Measurements from ENCODE around the gene MPDU1.
A peak's percentile ranks its signal among the peaks of the same experiment; 100 is the strongest.
"Not testable (repeated sequence)": the region's sequence is repeated elsewhere in the genome, so short reads cannot be mapped to it uniquely, and the experiment has no call there.

MPDU1 gene

DNA sequence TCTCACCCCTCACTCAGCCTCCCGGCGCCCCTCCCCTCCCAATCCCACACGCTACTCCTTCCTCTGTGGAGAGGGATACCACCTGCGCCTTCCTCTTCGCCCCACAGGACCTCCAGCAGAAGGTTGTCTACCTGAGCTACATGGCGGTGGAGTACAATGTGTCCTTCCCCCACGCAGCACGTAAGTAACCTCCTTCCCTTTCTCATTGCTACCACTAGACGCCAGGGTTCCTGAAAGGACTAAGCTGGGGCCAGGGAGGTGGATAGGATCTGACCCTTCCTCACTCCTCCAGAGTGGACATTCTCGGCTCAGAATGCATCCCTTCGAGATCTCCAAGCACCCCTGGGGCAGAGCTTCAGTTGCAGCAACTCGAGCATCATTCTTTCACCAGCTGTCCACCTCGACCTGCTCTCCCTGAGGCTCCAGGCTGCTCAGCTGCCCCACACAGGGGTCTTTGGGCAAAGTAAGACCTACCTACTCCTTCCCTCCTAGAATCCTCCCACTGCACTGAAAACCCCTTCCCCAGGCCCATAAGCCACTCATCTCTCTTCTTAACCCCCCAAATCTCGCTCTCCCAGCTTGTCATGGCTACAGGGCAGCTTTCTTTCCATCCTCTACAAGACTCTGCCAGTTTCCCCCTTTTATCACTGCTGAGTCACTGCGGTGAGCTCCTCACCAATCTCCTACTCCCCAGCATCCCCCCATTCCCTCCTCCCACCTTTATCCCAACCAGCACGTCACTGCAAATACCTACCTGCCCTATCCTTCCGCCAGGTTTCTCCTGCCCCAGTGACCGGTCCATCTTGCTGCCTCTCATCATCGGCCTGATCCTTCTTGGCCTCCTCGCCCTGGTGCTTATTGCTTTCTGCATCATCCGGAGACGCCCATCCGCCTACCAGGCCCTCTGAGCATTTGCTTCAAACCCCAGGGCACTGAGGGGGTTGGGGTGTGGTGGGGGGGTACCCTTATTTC, 2.8 kb upstream of the MPDU1 start:
- no peak for DNase-seq

DNA sequence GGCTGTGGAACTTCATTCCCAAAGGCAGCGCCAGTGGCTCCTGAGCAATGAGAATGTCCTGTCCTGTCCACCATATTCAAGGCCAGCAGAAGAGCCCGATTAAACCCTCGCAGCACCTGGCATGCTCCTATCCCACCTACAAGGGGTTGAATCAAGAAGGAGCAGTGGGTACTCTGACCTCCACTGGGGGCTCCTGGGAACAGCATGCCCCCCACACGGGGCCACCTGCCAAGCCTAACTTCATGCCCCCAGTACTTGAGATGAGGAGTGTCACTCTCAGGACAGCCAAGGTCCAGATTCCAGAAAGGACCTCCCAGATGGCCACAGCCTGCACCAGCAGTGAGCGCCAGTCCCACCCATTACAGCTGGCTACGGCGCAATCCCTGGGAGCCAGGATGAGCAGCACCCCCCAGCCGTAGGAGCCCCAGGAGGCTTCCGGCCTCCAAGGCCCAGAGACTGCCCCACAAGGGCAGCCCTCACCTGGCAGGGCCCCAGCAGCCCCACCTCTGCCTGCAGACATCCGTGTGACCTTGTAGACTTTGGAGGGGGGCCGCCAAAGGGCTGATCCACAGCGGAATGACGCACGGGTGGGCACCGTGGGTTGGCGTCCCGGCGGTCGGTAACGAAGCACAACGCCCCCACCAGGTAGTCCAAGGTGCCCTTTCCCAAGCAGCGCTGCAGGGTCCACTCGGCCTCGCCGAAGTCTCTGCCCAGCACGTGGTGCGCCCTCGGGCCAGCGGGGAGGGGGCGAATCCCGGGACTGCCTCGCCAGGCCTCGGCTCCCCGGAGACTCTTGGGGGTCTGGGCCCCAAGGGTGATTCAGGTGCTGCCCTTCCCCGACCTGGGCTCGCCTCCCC, 1.0 kb upstream of the MPDU1 start:
- no peak for DNase-seq

DNA sequence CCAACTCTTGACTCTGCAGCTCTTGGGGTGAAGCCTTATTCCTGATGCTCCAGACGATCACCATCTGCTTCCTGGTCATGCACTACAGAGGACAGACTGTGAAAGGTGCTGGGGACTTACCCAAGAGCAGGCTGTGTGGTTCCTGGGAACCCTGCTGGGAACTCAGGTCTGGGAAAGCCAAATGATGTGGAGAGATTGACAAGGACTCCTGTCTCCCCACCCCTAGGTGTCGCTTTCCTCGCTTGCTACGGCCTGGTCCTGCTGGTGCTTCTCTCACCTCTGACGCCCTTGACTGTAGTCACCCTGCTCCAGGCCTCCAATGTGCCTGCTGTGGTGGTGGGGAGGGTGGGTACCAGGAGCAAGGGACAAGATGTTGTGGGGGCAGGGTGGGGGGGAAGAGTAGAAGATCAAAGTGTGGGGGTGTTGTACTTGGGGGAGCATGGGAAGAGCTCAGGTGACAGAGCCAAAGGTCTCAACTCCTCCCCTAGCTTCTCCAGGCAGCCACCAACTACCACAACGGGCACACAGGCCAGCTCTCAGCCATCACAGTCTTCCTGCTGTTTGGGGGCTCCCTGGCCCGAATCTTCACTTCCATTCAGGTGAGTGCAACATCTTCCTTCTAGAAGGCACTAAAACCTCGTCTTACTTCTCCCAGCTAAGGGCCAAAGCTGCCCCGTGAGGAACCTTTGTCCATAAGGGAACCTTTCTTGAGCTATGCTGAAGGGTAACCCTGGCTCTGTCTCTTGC, 3.2 kb downstream of the MPDU1 start:
- no peak for DNase-seq

DNA sequence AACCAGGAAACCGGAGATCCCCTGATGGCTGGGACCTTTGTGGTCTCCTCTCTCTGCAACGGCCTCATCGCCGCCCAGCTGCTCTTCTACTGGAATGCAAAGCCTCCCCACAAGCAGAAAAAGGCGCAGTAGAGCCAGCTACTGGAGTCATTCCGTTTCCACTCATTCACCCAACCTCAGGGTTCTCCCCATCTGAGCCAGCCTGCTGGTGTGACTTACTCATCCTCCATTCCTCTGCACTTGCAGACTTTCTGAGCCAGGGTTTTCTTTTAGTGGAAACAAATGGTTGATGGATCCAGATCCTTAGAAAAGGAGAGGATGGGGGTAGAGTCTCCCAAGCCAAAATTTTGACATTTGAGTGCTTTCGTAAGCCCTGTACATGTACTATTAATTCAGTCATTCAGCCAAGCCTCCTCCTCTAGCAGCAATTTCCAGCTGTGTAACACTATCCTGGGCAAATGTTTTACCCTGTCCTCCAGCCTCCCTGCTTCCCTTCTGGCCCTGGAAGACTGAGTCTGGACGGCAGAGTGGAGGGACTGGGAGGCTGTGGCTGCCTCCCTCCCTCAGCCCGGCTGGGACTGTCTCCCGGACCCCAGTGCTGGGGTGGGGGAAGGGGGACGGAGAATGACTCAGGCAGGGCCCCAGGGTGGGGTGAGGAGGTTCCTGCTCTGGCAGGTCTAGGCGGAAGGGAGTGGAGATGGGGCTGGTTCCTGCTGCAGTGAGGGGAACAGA, 3.9 kb downstream of the MPDU1 start:
- DNase-seq = no peak

DNA sequence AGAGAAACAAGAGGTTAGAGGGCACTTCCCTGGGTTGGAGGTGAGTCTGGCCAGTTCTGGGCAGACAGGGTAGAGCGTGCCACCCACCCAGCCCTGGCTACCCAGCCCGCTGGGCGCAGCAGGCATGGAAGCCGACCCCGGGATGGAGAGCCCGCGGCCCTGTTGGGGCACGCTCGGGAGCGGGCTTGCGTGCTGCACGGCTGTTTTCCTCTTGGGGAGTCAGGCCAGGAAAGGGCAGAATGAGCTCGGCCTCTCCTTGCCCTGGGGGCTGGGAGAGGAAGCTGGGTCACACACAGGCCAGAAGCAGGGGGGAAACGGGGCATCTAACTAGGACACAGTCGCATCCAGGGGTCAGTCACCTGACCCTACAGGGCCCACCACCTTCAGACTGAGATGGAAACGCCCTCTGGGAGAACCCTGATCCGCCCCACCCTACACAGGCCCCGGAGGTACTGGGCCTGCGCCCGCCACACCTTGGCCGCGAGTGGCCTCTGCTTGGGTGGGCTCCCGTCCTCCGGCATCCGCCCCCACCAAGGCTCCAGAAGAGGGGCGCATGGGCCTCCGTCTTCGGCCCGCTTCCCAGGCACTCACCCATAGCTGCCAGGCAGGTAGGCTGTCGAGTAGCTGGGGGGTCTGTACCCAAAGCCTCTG, 5.0 kb downstream of the MPDU1 start:
- no peak for DNase-seq

DNA sequence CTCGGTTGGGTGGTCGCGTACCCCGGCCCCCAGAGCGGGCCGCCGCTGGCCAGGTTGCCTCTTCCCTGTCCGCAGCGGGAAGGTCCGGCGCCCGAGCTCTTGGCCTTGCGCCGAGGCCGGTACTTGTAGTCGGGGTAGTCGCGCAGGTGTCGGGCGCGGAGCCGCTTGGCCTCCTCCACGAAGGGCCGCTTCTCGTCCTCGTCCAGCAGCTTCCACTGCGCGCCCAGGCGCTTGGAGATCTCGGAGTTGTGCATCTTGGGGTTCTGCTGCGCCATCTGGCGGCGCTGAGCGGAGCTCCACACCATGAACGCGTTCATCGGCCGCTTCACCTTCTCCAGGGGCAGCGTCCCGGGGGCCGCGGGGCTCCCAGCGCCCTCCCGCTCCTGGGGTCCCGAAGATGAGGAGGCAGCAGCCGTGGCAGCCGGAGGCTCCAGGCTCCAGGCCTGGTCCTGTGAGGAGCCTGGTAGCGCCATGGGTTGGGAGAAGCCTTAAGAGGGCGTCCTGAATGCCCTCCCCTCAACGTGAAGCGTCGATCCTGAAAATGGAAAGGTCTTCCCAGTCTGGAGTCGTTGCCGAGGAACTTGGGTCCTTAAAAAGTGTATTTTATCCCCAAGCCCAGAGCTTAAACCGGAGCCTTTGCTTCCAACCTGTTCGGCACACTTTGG, 5.7 kb downstream of the MPDU1 start:
- DNase-seq = peak; percentile 24 to 64 (median 58)

DNA sequence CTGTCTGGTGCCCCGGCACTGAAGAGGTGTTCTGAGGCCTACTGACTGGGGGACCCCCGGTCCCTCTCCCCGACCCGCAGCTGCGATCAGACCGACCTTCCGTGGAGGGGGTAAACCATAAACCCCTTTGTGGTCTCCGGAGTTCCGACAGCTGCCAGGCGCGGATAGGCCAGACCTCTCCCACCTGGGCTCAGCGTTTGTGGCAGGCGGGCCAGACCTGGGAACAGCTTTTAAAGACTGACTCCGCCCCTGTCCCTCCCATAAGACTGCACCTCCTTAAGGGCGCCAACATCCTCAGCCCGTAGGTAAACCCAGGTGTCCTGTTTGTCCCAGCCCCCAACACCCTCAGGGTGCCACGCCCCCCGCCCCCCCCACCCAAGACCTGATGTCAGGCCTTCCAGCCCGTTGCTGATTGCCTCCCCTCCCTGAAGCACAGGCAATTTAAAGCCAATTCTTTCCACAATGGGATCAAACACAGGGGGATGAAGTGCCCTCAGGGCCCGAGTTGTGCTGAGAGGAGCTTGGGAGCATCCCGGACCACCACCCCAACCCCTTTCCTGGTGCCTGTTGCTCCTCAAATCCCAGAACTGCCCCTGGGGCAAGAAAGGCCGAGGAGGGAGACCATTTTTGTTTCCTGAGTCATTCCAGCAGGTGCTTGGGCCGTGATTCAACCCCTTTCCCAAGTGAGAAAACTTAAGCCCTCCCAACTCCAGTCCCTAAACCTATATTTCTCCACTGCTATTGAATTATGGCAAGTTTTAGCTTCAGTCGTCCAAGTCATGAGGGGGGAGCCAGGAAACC, 6.4 kb downstream of the MPDU1 start, which contains the start of gene SOX15:
TSS of gene SOX15 (minus strand) at position 204 of the 801 bp plus-strand sequence. CDS start 418 bp downstream, outside the sequence.
- DNase-seq = no peak

DNA sequence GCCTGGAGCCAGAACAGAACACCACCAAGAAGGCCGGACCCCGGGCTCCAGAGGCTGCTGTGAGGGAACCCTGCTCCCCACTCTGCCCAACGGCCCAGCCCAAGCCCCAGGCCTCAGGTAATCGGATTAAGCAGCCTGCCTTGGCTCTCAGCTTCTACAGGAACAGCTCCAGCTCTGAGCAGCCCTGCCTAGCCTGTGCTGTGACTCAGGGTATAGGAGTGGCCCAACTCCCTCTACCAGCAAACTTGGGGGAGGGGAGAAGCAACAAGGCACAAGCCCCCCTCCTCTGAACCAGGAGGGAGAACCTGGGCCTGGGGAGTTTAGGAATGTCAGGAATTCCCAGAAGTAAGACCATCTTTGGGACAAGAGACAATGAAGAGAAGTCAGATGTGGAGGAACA, 7.1 kb downstream of the MPDU1 start:
- no peak for DNase-seq

DNA sequence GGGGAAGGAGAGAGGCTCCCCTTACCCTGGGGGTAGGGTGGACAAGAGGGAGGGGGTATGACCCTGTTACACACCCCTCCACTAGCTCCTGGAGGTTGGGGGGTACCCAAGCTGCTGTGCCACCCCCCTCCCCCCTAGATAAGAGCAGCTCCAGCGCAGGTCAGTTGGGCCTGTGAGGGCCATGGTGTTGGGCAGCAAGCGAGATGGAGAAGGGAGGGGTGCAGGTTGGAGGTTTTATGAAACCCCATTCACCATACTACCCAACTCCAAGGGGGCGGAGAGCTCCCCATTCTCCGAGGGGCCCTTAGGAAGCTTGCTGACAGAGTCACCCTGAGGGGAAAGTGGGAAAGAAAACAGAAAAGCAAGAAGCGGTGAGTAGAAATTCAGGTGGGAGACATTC, 7.9 kb downstream of the MPDU1 start:
- no peak for DNase-seq

DNA sequence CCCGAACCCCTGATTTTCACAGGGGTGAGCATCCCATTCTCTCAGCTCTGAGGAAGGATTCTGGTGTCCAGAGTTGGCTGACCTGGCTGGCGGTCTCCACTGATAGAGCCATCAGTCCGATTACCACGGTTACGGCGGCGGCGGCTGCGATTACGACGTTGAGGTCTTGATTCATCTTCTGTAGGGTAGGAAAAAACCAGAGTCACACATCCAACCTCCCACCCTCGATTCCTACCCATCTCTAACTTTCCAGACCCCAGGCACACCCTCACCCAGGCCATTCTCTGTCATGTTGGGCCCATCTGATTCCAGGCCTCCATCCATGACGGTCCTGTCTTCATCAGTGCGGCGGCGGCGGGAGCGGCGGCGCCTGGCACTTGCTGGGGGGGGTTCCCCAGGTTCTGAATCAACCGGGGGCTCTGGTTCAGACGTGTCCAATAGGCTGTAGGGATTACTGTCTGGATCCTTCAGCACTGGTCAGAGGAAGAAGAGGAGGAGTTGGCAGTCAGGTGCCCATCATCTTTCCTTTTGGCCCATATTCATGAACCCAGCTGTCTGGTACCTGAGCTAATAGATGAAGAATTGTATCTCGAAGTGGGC, 8.9 kb downstream of the MPDU1 start:
- no peak for DNase-seq

DNA sequence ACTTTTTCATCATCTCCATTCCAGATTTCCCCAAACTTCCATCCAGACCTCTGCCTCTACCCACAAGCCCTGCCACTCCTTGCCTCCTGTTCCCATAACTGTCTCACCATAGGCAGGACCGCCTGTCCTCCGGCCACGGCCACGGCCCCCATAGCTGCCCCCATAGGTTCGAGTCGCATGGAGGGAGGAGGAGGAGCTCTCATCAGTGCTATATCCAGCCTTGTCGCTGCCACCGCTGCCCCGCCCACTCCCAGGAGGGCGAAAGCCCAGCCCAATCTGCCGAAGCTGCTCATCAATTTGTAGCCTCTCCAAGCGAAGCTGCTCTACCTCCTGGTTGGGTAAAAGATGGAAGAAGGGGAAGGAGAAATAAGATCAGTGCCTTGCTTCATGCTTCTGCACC, 9.6 kb downstream of the MPDU1 start:
- no peak for DNase-seq

DNA sequence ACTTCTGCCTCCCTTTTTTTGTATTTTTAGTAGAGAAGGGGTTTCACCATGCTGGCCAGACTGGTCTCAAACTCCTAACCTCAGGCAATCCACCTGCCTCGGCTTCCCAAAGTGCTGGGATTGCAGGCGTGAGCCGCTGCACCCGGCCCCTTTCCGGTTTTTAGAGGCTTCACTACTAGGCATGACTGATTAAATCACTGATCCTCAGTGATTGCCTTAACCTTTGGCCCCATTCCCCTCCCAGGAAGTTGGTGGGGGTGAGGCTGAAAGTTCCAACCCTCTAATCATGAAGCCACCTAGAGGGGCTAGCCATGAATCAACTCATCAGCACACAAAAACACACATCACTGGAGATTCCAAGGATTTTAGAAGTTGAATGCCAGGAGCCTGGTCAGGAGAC, 13.9 kb downstream of the MPDU1 start:
- not testable (repeated sequence) for DNase-seq

DNA sequence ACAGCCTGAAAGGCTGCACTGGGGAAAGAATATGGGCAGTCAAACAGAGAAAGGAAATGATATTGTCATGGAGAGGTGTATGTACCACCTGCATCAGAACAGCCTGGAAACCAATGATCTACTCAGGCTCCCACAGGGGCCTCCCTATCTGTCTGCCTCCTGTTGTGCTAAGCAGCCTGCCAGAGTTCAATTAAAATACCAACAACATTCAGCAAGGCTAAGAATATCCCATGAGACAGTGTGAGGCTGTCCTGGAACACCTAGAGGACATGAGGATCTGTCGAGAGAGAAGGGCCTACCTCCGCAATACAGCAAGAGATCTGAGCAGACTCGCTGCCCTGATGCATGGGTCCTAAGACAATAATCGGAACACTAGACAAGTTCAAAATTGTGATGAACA, 22.6 kb downstream of the MPDU1 start:
- DNase-seq = no peak

DNA sequence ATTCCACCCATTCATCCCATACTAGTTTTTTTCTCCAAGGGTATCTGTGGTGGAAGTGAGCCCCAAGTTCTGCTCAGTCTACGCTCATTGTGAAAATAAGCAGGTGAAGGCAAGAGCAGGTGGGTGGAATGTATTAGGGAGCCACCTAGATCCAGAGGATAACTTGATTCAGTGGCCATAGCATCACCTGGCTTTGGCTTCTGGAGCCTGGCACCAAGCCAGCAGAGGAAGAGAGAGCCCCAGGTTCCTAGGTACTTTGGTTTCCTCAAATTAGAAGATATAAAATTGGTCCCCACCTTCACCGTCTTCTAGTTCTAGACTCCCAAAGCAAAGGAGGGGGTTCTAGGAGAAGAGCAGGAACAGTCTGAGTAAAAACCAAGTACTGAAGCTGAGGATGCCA, 27.0 kb downstream of the MPDU1 start:
- DNase-seq = no peak

DNA sequence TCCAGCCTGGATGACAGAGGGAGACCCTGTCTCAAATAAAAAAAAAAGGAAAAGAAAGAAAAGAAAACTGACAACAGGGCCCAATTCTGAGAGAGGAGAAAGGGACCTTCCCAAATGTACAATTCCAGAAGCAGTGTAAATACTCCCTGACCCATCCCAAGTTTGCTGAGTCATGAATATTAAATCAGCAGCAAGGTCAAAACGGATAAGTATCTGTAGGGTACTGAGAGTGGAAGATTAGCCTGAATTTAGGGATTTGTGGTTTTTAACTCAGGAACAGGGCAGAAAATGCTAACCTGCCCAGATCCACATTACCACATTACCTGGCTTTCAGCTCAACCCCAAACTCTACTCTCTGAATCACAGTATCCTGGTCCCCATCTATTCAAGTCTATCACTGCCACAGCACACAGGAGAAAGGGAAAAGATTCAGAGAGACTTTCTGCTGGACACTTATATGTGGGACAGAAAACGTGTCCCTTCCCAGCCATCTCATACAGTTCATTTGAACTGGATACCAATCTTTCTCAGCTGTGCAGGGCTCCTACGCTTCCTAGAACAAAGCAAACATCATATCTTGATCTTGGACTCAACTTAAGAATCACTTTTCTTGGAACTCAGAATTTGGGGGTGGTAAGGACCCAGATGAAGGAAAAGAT, 28.1 kb downstream of the MPDU1 start:
- no peak for DNase-seq

DNA sequence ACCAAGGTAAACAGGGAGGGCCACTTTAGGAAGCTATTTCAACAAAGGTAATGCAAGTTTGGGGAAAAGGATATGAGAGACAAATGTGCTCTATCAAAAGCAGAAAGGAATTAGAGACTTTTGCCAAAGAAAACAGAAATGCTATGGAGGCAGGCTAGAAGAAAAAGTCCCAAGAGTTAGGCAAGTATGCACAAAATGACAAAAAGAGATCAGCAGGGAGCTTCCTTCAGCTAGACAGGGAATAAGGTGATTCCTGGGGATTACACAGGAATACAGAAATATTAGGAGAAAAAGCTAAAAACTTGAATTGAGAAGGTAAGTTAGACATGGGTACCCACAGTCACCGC, 28.6 kb downstream of the MPDU1 start:
- DNase-seq = no peak

DNA sequence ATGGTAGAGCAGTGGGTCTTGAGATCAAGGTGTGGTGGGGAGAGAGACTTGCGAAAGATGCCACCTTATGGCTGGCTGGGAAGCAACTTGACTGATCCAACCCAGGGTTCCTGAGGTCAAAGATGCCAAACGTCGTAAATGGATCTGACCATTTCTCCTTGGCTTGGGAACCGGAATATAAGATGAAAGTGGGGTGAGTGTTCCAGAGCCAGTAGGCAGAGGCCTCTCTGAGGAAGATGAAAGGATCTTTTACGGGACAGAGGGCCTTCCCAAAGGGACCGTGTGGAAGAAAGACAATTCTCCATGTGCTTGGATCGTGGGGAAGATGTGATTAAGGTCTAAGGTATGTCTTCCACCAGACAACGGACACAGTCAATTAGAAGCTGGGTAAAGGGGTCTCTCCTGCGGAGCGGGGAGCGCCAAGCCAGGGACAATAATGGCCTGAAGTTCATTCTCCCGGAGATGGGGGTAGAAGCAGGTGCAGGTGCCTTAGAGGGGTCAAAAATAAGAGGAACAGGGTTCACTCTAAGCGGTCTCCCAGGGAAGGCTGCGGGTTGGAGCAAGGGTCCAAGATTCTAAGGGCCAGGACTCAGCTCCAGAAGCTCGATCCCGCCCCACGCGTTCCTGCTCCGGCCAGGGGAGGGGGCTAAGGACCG, 30.2 kb downstream of the MPDU1 start:
- peak in 1 of 6 experiments; percentile 32 for DNase-seq

DNA sequence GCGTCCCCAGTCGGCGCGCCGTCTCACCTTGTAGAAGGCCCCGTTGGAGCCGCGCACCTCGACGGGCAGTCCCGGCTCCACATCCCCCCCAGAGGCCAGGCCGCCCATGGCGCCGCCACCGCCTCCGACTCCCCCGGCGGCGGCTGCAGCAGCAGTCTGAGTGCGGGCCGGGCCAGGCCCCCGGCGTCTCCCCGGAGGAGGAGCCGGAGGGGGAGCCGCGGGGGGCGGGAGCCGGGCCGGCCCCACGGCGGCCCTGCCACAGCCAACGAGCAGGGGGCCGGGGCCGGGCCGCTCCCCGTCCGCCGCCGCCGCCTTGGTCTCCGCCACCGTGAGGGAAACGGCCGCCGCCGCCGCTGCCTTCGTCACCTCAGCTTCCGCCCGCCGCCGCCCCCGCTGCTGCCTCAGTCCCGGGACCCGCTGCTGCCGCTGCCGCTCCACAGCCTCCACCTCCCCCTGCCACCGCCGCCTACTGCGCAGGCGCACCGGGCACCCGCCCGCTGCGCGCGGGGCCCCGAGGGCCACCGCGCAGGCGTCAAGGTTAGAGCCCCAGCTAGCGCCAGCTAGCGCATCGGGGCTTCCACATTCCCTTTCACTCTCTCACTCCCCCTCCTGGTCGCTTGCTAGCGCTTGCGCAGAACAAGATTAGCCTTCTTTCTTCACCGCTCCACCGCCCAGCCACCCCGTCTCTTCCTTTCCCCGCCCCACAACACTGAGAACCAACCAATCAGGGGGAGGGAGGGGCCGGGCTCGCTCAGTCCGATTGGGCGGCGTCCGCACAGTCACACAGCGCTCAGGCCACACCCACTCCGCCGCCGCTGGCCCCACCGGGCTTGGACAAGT, 31.0 kb downstream of the MPDU1 start, which contains the start of gene FXR2:
TSS of gene FXR2 (minus strand) at position 473 of the 840 bp plus-strand sequence. CDS start at position 108, 365 bp downstream.
- DNase-seq = peak; percentile 96 to 100 (median 99)

Measured in stimulated activated naive CD4-positive, alpha-beta T cell (primary cell).